ENCODE measurements around the gene NDUFC2.

The NDUFC2 gene

DNA sequence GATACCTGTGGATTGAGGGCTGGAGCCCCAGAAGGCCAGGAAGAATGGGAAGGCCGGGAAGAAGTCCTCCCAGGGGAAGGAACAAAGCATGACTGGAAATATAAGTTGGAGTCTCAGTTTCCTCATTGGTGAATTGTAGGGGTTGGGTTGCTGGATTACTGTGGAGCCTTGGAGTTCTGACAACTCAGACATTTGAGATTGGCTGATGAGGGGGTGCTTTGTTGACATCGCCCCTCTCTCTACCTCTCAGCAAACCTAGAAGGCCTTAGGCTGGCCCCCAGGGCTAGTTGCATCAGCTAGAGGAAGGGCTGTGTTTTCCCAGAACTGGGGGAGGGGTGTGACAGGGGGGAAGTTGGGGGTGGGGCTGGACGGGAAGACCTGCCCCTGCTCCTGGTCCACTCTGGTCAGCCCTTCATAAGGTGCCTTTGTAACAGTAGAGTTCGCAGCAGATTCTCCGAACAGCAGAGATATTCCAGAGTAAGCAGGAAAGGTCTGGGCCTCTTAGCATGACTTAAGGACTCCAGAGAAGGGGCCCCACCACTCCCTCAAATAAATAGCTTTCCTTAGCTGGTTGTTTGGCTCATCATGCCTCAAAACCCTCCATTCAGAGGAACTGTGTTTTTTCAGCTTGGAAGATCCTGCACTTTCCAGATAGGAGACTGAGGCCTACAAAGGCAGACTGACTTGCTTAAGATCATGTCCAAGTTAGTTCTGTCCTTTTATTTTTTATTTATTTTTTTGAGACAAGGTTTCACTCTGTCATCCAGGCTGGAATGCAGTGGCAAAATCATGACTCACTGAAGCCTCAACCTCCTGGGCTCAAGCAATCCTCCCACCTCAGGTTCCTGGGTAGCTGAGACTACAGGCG, 28.5 kb downstream of the NDUFC2 start:
- peak; percentile 24 for DNase-seq (ENCODE audit: low read depth)
- TF ChIP-seq, protein P1, sequence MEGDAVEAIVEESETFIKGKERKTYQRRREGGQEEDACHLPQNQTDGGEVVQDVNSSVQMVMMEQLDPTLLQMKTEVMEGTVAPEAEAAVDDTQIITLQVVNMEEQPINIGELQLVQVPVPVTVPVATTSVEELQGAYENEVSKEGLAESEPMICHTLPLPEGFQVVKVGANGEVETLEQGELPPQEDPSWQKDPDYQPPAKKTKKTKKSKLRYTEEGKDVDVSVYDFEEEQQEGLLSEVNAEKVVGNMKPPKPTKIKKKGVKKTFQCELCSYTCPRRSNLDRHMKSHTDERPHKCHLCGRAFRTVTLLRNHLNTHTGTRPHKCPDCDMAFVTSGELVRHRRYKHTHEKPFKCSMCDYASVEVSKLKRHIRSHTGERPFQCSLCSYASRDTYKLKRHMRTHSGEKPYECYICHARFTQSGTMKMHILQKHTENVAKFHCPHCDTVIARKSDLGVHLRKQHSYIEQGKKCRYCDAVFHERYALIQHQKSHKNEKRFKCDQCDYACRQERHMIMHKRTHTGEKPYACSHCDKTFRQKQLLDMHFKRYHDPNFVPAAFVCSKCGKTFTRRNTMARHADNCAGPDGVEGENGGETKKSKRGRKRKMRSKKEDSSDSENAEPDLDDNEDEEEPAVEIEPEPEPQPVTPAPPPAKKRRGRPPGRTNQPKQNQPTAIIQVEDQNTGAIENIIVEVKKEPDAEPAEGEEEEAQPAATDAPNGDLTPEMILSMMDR (IDR thresholded peaks at IDR 0.05; ENCODE audit: control insufficient read depth, insufficient read depth, low read depth, low read length, missing control alignments), result no peak
- H3K4me3 ChIP-seq (ENCODE audit: control insufficient read depth, low read depth, low read length), result no peak overlapping the region

DNA sequence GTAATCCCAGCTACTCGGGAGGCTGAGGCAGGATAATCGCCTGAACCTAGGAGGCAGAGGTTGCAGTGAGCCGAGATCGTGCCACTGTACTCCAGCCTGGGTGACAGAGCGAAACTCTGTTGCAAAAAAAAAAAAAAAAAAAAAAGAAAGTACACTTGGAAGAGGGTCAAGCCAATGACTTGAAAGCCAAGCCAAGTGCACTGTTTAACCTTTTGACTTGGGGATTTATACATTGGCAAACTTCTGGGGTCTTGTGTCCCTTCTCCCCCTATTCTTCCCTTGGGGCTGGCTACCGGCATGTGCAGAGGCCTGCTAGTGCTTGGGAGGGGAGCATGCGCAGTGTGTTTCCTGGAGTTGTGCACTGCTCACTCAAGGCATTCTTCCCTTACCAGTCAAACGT, 30.3 kb downstream of the NDUFC2 start:
- DNase-seq (ENCODE audit: low read depth), result no peak
- H3K4me3 ChIP-seq (ENCODE audit: control insufficient read depth, low read depth, low read length), result no peak overlapping the region
- TF ChIP-seq, protein P1 (IDR thresholded peaks at IDR 0.05; ENCODE audit: control insufficient read depth, insufficient read depth, low read depth, low read length, missing control alignments), result no peak

DNA sequence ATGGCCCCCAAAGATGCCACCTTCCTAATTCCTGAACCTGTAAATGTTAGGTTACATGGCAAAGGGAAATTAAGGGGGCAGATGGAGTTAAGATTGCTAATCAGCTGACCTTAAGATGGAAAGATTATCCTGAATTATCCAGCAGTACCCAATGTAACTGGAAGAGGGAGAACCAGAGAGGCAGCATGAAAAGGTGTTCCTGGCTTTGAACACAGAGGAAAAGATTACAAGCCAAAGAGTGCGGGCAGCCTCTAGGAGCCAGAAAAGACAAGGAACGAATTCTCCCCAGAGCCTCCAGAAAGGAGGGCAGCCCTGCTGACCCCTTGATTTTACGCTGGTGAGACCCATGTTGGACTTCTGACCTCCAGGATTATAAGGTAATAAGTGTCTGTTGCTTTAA, 31.1 kb downstream of the NDUFC2 start:
- TF ChIP-seq, protein P1 (IDR thresholded peaks at IDR 0.05; ENCODE audit: control insufficient read depth, insufficient read depth, low read depth, low read length, missing control alignments), result no peak
- H3K4me3 ChIP-seq (ENCODE audit: control insufficient read depth, low read depth, low read length), result no peak overlapping the region
- DNase-seq (ENCODE audit: low read depth), result no peak

DNA sequence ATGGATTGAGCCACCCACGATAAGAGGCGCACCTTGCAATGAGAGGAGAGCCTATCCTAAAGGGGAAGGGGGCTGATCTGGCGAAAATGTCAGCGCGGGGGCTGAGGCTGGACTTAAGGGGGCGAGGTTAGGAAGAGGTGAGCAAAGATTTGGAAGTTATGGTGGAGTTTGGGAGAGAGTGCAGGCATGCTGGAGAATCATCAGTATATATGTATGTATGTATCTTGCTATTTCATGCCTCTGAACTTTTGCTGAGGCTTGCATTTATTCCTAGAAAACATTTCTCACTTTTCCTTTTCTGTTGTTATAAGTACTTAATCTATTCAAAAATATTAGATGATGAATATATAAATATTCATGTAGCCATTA, 33.2 kb downstream of the NDUFC2 start:
- H3K4me3 ChIP-seq (ENCODE audit: control insufficient read depth, low read depth, low read length), result no peak overlapping the region
- no peak for DNase-seq (ENCODE audit: low read depth)
- TF ChIP-seq, protein P1 (IDR thresholded peaks at IDR 0.05; ENCODE audit: control insufficient read depth, insufficient read depth, low read depth, low read length, missing control alignments), result no peak

DNA sequence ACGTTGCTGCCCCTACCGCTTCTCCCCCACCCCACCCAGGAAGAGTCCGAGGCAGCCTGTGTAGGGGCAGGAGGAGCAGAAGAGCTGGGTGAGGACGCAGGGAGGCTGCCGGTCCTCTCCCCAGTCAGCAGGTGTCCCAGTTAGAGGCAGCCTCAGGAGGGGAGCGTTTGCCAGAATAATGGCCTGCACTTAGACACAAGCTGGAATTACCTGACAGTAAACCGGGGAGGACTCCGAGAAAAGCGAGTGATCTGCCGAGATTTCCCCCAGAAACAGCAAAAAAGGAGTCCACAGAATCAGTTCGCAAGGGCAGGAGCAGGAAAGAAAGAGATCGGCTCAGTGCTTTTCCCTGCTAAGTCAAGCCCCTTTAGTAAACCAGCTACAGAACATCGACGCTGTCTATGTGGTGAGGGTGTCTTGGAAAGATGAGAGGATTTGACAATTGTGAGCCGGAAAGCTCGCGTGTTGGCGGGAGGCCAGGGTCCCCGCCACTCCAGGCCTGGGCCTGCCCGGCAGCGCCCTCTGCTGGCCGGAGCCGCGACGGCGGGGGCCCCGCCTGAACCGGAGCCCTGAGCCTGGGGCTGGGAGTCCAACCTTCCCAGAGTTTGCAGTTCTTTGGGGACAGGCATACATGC, 33.7 kb downstream of the NDUFC2 start:
- DNase-seq (ENCODE audit: low read depth), result no peak
- peak overlapping the region; percentile 30 for H3K4me3 ChIP-seq (ENCODE audit: control insufficient read depth, low read depth, low read length)
- TF ChIP-seq, protein P1 (IDR thresholded peaks at IDR 0.05; ENCODE audit: control insufficient read depth, insufficient read depth, low read depth, low read length, missing control alignments), result peak; percentile 76

DNA sequence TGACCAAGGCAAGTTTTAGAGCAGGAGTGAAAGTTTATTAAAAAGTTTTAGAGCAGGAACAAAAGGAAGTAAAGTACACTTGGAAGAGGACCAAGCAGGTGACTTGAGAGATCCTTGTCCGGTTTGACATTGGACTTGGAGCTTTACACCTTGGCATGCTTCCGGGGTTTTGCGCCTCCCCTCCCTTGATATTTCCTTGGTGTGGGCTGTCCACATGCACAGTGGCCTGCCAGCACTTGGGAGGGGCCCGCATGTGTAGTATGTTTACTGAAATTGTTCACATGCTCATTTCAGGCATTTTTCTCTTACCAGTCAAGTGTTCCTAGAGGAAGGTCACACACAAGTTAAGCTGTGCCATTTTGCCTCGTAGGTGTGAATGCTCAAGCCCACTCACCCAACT, 35.0 kb downstream of the NDUFC2 start:
- DNase-seq (ENCODE audit: low read depth), result no peak
- H3K4me3 ChIP-seq (ENCODE audit: control insufficient read depth, low read depth, low read length), result no peak overlapping the region
- TF ChIP-seq, protein P1 (IDR thresholded peaks at IDR 0.05; ENCODE audit: control insufficient read depth, insufficient read depth, low read depth, low read length, missing control alignments), result no peak

All from AG09309 (cell line).